ENCODE data around the gene MOGAT3. TPM values are rescaled to one million over a fixed set of nuclear protein-coding genes. Genes with fewer than 3 reads are reported as not detected.
A peak's percentile ranks its signal among the peaks of the same experiment; 100 is the strongest.

MOGAT3 gene
- polyA plus RNA-seq, 4 donors = 0.10 to 1.4 (median 0.41) TPM

GRCh38 chr7:101235050-101235449 lies 34.2 kb upstream of the MOGAT3 start:
- DNase-seq (ENCODE audit: low read depth in 4 of 4, low spot score in 3 of 4) = no peak

- DNase-seq (ENCODE audit: low read depth in 4 of 4, low spot score in 3 of 4) = no peak
Measured at GRCh38 chr7:101234636-101235035, 33.8 kb upstream of the MOGAT3 start.

GRCh38 chr7:101233907-101234547 lies 33.2 kb upstream of the MOGAT3 start:
- DNase-seq (ENCODE audit: low read depth in 4 of 4, low spot score in 3 of 4) = no peak

GRCh38 chr7:101232141-101232850 lies 31.5 kb upstream of the MOGAT3 start:
- no peak for DNase-seq (ENCODE audit: low read depth in 4 of 4, low spot score in 3 of 4)

GRCh38 chr7:101231644-101232043 lies 30.8 kb upstream of the MOGAT3 start:
- DNase-seq (ENCODE audit: low read depth in 4 of 4, low spot score in 3 of 4) = no peak

- DNase-seq (ENCODE audit: low read depth in 4 of 4, low spot score in 3 of 4) = no peak
Measured at GRCh38 chr7:101226721-101227120, 25.9 kb upstream of the MOGAT3 start.

GRCh38 chr7:101225650-101226049 lies 24.8 kb upstream of the MOGAT3 start:
- no peak for DNase-seq (ENCODE audit: low read depth in 4 of 4, low spot score in 3 of 4)

GRCh38 chr7:101223528-101223927 lies 22.7 kb upstream of the MOGAT3 start:
- DNase-seq (ENCODE audit: low read depth in 4 of 4, low spot score in 3 of 4) = no peak

GRCh38 chr7:101222275-101222830 lies 21.5 kb upstream of the MOGAT3 start:
- DNase-seq (ENCODE audit: low read depth in 4 of 4, low spot score in 3 of 4) = no peak

GRCh38 chr7:101220295-101220694 lies 19.5 kb upstream of the MOGAT3 start:
- no peak for DNase-seq (ENCODE audit: low read depth in 4 of 4, low spot score in 3 of 4)

- no peak for DNase-seq (ENCODE audit: low read depth in 4 of 4, low spot score in 3 of 4)
Measured at GRCh38 chr7:101218236-101219125, 17.6 kb upstream of the MOGAT3 start.

GRCh38 chr7:101217388-101218235 lies 16.8 kb upstream of the MOGAT3 start, which contains the start of the genes PLOD3 and ZNHIT1:
TSS of gene PLOD3 (minus strand) at chr7:101217581. CDS start at chr7:101217274, 307 bp downstream.
TSS of gene ZNHIT1 (plus strand) at chr7:101218165. CDS start at chr7:101218196, 31 bp downstream.
- DNase-seq (ENCODE audit: low read depth in 4 of 4, low spot score in 3 of 4) = peak; percentile 92 to 98 (median 98)

- DNase-seq (ENCODE audit: low read depth in 4 of 4, low spot score in 3 of 4) = no peak
Measured at GRCh38 chr7:101216860-101217387, 16.1 kb upstream of the MOGAT3 start.

GRCh38 chr7:101216001-101216859 lies 15.4 kb upstream of the MOGAT3 start:
- DNase-seq (ENCODE audit: low read depth in 4 of 4, low spot score in 3 of 4) = no peak

GRCh38 chr7:101212014-101212413 lies 11.2 kb upstream of the MOGAT3 start:
- DNase-seq (ENCODE audit: low read depth in 4 of 4, low spot score in 3 of 4) = no peak

GRCh38 chr7:101211501-101211900 lies 10.7 kb upstream of the MOGAT3 start:
- no peak for DNase-seq (ENCODE audit: low read depth in 4 of 4, low spot score in 3 of 4)

- no peak for DNase-seq (ENCODE audit: low read depth in 4 of 4, low spot score in 3 of 4)
Measured at GRCh38 chr7:101210143-101210542, 9.3 kb upstream of the MOGAT3 start.

- DNase-seq (ENCODE audit: low read depth in 4 of 4, low spot score in 3 of 4) = no peak
Measured at GRCh38 chr7:101208794-101209193, 8.0 kb upstream of the MOGAT3 start.

GRCh38 chr7:101207459-101207858 lies 6.6 kb upstream of the MOGAT3 start:
- no peak for DNase-seq (ENCODE audit: low read depth in 4 of 4, low spot score in 3 of 4)
